HG02852 (cell line): ENCODE data around the gene PROC.

Experiments
- ATAC-seq: cut with Tn5 transposase; IDR thresholded peaks from one replicate; pipeline ENCODE4 v1.9.1; 2021; ENCODE audit warnings: mild to moderate bottlenecking, moderate library complexity; ENCODE audit not compliant: unreplicated experiment

The PROC gene

GRCh38 chr2:127453392-127454171 is 35.4 kb downstream of the PROC start:
- ATAC-seq: no peak

- ATAC-seq: no peak
Measured at GRCh38 chr2:127454595-127455565, 36.7 kb downstream of the PROC start.

- ATAC-seq: no peak
Measured at GRCh38 chr2:127455566-127456493, 37.6 kb downstream of the PROC start.

GRCh38 chr2:127456960-127457359 is 38.7 kb downstream of the PROC start:
- ATAC-seq: no peak

GRCh38 chr2:127462461-127462860 is 44.2 kb downstream of the PROC start:
- ATAC-seq: no peak

GRCh38 chr2:127463155-127463991 is 45.1 kb downstream of the PROC start:
- no peak for ATAC-seq

GRCh38 chr2:127464470-127465257 is 46.4 kb downstream of the PROC start:
- no peak for ATAC-seq

- ATAC-seq: no peak
Measured at GRCh38 chr2:127465258-127465657, 47.0 kb downstream of the PROC start.

- no peak for ATAC-seq
Measured at GRCh38 chr2:127469051-127469450, 50.8 kb downstream of the PROC start.

GRCh38 chr2:127469974-127470373 is 51.7 kb downstream of the PROC start:
- no peak for ATAC-seq

GRCh38 chr2:127471286-127471988 is 53.2 kb downstream of the PROC start:
- ATAC-seq: no peak

GRCh38 chr2:127472268-127472667 is 54.0 kb downstream of the PROC start:
- no peak for ATAC-seq

- ATAC-seq: no peak
Measured at GRCh38 chr2:127475788-127476187, 57.6 kb downstream of the PROC start.
